ENCODE data around the gene PTTG1IP2. TPM values are rescaled to one million over a fixed set of nuclear protein-coding genes. Genes with fewer than 3 reads are reported as not detected.

PTTG1IP2 gene
- total and polyA plus RNA-seq, 2 donors (not counting 1 experiment from before 2014, with no cell fraction given), result not detected

DNA sequence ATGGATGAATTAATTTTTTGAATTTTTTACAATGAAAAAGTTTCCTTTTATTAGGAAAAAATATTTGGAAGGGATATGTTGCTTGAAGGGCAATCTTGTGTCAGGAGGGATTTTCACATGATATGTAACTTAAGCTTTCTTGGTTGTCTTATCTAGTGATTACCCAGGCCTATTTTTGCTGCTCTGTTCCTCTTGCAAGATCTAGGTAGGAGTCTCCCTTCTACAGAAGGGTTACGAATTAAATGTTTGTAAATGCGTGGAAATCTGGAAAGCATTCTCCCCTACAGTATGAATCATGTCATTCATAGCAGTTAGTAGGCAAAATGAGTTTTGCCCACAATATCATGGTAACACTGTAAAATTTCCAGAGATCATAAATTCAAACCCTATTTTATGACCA lies 69.0 kb downstream of the PTTG1IP2 start:
- H3K9ac ChIP-seq (ENCODE audit: low read length), result no peak overlapping the region
- H3K36me3 ChIP-seq (replicated peaks in 1 of 2; ENCODE audit: control extremely low read depth in 1 of 2, control insufficient read depth in 1 of 2, extremely low read depth in 1 of 2, insufficient read depth in 2 of 2, low read length in 1 of 2), result no peaks in the 10 kb centered on the region
- H3K9me3 ChIP-seq (ENCODE audit: control extremely low read depth in 1 of 3, control insufficient read depth in 2 of 3, insufficient read depth in 1 of 3, low read length in 2 of 3), result no peaks in the 10 kb centered on the region
- H3K27me3 ChIP-seq (replicated peaks in 1 of 4; ENCODE audit: control extremely low read depth in 1 of 4, control insufficient read depth in 3 of 4, insufficient read depth in 4 of 4, low read length in 3 of 4), result peaks cover 0 to 3% (median 0%) of the 10 kb centered on the region in 4 experiments
- ATAC-seq (ENCODE audit: low read depth) (no peak), DNase-seq (no peak)
- no CpG with 5 or more reads among the region's 2 CpGs for WGBS (ENCODE audit: insufficient coverage)
- H3K4me2 ChIP-seq (replicated peaks; ENCODE audit: low read depth, low read length, poor library complexity, severe bottlenecking), result no peak overlapping the region
- TF ChIP-seq, protein P1, sequence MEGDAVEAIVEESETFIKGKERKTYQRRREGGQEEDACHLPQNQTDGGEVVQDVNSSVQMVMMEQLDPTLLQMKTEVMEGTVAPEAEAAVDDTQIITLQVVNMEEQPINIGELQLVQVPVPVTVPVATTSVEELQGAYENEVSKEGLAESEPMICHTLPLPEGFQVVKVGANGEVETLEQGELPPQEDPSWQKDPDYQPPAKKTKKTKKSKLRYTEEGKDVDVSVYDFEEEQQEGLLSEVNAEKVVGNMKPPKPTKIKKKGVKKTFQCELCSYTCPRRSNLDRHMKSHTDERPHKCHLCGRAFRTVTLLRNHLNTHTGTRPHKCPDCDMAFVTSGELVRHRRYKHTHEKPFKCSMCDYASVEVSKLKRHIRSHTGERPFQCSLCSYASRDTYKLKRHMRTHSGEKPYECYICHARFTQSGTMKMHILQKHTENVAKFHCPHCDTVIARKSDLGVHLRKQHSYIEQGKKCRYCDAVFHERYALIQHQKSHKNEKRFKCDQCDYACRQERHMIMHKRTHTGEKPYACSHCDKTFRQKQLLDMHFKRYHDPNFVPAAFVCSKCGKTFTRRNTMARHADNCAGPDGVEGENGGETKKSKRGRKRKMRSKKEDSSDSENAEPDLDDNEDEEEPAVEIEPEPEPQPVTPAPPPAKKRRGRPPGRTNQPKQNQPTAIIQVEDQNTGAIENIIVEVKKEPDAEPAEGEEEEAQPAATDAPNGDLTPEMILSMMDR (IDR thresholded peaks at IDR 0.05), result no peak
- TF ChIP-seq EZH2 (IDR thresholded peaks at IDR 0.05; ENCODE audit: borderline replicate concordance, insufficient read depth, low read depth, low read length, poor library complexity, severe bottlenecking), result no peak
- H4K20me1 ChIP-seq (ENCODE audit: control insufficient read depth, insufficient read depth, low read length, poor library complexity, severe bottlenecking), result no peaks in the 10 kb centered on the region
- Mint-ChIP-seq H3K4me3 (no peak overlapping the region), H3K4me1 (peaks cover 6% of the 10 kb centered on the region), H3K27ac (no peak overlapping the region), H3K9me3 (ENCODE audit: insufficient read depth) (no peaks in the 10 kb centered on the region), H3K27me3 (peaks cover 16% of the 10 kb centered on the region)
- intact Hi-C loops (cut with micrococcal nuclease), result no loop called here
- H3K27ac ChIP-seq (ENCODE audit: low read length in 2 of 2), result no peak overlapping the region
- no peak overlapping the region for H2AFZ ChIP-seq (ENCODE audit: insufficient read depth, low read depth, low read length, poor library complexity, severe bottlenecking)
- H3K4me3 ChIP-seq (ENCODE audit: control extremely low read depth in 1 of 5, extremely low read depth in 1 of 5, insufficient read depth in 1 of 5, low read depth in 2 of 5, low read length in 4 of 5), result no peak overlapping the region
- POLR2A ChIA-PET, result no interaction called here
- peaks cover 7% of the 10 kb centered on the region in 2 donors for H3K4me1 ChIP-seq (ENCODE audit: control insufficient read depth in 2 of 2, insufficient read depth in 2 of 2, low read length in 2 of 2)
- CTCF ChIA-PET, result interaction anchor here (0.7 kb wide), 1 partner anchor 122 kb away, joined by 3 read pairs; no protein-coding TSS in a partner anchor
- H3K79me2 ChIP-seq (ENCODE audit: control insufficient read depth, insufficient read depth, low read length), result no peaks in the 10 kb centered on the region

DNA sequence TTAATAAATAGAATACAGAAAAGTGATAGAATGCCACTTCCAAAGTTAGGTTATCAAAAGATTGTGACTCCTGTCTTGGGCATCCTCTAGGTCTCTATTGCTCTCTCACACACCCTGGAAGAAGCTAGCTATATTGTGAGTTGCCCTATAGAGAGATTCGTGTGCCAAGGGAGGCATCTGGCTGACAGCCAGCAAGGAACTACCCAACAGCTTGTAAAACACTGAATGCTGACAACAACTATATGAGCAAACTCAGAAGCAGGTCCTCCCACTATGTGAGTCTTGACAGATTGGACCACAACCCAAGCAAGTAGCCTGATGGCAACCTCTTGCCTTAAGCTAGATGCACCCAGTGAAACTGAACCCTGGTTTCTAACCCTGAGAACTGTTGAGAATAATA lies 71.0 kb downstream of the PTTG1IP2 start:
- no peaks in the 10 kb centered on the region for H3K9me3 ChIP-seq (ENCODE audit: control extremely low read depth in 1 of 3, control insufficient read depth in 2 of 3, insufficient read depth in 1 of 3, low read length in 2 of 3)
- no peak for ATAC-seq (ENCODE audit: low read depth)
- no peaks in the 10 kb centered on the region for H3K36me3 ChIP-seq (replicated peaks in 1 of 2; ENCODE audit: control extremely low read depth in 1 of 2, control insufficient read depth in 1 of 2, extremely low read depth in 1 of 2, insufficient read depth in 2 of 2, low read length in 1 of 2)
- 60% methylated on average over 1 of the region's 1 CpG for WGBS (ENCODE audit: insufficient coverage)
- no peaks in the 10 kb centered on the region for H4K20me1 ChIP-seq (ENCODE audit: control insufficient read depth, insufficient read depth, low read length, poor library complexity, severe bottlenecking)
- no peak overlapping the region for H3K9ac ChIP-seq (ENCODE audit: low read length)
- no peak overlapping the region for H2AFZ ChIP-seq (ENCODE audit: insufficient read depth, low read depth, low read length, poor library complexity, severe bottlenecking)
- peaks cover 0 to 3% (median 0%) of the 10 kb centered on the region in 4 experiments for H3K27me3 ChIP-seq (replicated peaks in 1 of 4; ENCODE audit: control extremely low read depth in 1 of 4, control insufficient read depth in 3 of 4, insufficient read depth in 4 of 4, low read length in 3 of 4)
- H3K27ac ChIP-seq (ENCODE audit: low read length in 2 of 2), result no peak overlapping the region
- no peak overlapping the region for H3K4me2 ChIP-seq (replicated peaks; ENCODE audit: low read depth, low read length, poor library complexity, severe bottlenecking)
- Mint-ChIP-seq H3K4me3 (no peak overlapping the region), H3K9me3 (ENCODE audit: insufficient read depth) (no peaks in the 10 kb centered on the region), H3K27ac (no peak overlapping the region), H3K27me3 (peaks cover 16% of the 10 kb centered on the region), H3K4me1 (peaks cover 6% of the 10 kb centered on the region)
- ChIA-PET CTCF (no interaction called here), POLR2A (no interaction called here)
- no peaks in the 10 kb centered on the region for H3K79me2 ChIP-seq (ENCODE audit: control insufficient read depth, insufficient read depth, low read length)
- no peak for TF ChIP-seq EZH2 (IDR thresholded peaks at IDR 0.05; ENCODE audit: borderline replicate concordance, insufficient read depth, low read depth, low read length, poor library complexity, severe bottlenecking)
- no peak for DNase-seq
- intact Hi-C loops (cut with micrococcal nuclease), result no loop called here
- no peak overlapping the region for H3K4me3 ChIP-seq (ENCODE audit: control extremely low read depth in 1 of 5, extremely low read depth in 1 of 5, insufficient read depth in 1 of 5, low read depth in 2 of 5, low read length in 4 of 5)
- H3K4me1 ChIP-seq (ENCODE audit: control insufficient read depth in 2 of 2, insufficient read depth in 2 of 2, low read length in 2 of 2), result peaks cover 7% of the 10 kb centered on the region in 2 donors
